ENCODE measurements around the gene TMUB1.

TMUB1 gene

DNA sequence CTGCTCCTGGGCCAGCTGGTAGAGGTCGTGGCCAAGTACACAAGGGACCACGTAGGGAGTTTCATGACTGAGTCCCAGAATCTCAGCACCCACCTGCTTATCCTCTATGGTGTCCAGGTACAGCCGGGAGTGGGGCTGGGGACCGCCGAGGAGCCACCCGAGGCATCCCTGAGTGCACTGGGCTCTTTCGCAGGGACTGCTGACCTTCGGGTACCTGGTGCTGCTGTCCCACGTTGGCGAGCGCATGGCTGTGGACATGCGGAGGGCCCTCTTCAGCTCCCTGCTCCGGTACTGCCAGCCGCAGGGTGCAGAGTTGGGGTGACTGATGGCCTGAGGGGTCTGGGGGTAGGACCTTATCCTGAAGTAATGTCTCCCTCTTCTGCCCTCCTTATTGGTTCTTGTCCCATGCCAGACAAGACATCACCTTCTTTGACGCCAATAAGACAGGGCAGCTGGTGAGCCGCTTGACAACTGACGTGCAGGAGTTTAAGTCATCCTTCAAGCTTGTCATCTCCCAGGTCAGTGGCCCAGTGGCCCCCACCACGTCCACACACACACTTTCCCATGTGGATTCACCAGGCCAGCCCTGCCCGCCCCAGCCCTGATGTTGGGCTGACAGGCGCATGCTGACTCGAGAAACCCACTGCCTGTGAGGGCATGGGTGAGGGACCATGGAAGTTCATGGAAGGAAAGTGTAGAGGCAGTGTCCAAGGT lies 48.8 kb downstream of the TMUB1 start:
- no peak for DNase-seq (ENCODE audit: low read depth, low spot score)

DNA sequence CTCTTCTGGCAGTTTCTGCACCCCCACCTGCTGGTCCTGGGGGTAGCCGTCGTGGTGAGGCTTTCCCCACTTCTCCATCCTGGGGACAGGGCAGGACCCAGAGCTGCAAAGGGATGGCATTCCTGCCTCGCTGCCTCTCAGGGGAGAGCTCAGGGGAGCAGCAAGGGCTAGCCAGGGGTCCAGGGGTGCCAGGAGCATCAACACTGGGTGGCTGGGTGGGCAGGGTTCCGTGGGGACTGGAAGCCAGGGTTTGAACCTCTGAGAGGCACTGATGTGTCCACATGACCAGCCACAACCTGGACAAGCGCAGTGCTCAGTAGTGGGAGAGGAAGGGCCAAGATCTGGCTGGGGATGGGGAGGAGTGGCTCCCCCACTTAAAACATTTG lies 49.4 kb downstream of the TMUB1 start:
- DNase-seq (ENCODE audit: low read depth, low spot score) = no peak

DNA sequence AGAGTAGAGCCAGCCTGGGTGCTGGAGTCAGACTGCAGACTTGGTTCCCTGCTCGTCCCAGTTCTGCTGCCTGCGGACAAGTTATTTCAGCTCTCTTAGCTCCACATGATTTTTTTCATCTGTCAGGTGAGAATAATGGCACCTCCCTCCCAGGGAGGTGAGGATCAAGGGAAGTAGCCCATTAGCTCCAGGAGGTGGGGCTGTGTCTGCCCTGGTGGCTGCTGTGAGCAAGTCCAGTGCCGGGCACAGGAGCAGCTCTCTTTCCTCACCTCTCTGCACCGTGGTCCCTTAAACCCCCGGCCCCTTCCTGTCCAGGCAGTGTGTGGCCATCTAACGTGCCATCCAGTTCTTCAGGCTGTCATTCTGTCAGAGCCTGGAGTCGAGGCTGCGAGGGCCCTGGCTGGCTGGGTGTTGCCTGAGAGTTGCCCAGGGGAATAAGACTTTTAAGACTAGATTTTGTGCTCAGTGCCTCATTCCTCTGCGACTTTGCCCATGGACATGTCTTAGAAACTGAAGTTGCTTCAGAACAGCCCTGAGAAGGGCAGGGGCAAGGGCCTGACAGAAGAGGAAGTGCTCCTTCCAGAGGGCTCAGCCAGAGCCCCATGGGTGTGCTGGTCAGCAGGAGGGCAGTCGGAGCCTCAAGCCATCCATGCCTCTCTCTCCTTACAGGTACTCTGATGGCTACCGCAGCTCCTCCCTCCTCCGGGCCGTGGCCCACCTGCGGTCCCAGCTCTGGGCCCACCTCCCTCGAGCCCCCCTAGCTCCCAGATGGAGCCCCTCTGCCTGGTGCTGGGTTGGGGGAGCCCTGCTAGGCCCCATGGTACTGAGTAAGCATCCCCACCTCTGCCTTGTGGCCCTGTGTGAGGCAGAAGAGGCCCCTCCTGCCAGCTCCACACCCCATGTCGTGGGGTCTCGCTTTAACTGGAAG lies 50.1 kb downstream of the TMUB1 start:
- no peak for DNase-seq (ENCODE audit: low read depth, low spot score)

Measured in brain pericyte (primary cell).